ENCODE results near the gene ATP1A3.

GRCh38 chr19:42040031-42040430 is 46.0 kb upstream of the ATP1A3 start:
- TF ChIP-seq, protein P1, sequence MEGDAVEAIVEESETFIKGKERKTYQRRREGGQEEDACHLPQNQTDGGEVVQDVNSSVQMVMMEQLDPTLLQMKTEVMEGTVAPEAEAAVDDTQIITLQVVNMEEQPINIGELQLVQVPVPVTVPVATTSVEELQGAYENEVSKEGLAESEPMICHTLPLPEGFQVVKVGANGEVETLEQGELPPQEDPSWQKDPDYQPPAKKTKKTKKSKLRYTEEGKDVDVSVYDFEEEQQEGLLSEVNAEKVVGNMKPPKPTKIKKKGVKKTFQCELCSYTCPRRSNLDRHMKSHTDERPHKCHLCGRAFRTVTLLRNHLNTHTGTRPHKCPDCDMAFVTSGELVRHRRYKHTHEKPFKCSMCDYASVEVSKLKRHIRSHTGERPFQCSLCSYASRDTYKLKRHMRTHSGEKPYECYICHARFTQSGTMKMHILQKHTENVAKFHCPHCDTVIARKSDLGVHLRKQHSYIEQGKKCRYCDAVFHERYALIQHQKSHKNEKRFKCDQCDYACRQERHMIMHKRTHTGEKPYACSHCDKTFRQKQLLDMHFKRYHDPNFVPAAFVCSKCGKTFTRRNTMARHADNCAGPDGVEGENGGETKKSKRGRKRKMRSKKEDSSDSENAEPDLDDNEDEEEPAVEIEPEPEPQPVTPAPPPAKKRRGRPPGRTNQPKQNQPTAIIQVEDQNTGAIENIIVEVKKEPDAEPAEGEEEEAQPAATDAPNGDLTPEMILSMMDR (IDR thresholded peaks at IDR 0.05): no peak
- no peak for TF ChIP-seq POLR2A (IDR thresholded peaks at IDR 0.05)
